HG02852 (cell line): Measurements from ENCODE around the gene GJC1.

Experiments
- ATAC-seq: cut with Tn5 transposase; IDR thresholded peaks from one replicate; pipeline ENCODE4 v1.9.1; 2021; ENCODE audit warnings: mild to moderate bottlenecking, moderate library complexity; ENCODE audit not compliant: unreplicated experiment

GJC1 gene

GRCh38 chr17:44804302-44805089 is 25.6 kb downstream of the GJC1 start:
- no peak for ATAC-seq

GRCh38 chr17:44801880-44802279 is 28.2 kb downstream of the GJC1 start:
- no peak for ATAC-seq

GRCh38 chr17:44798356-44798755 is 31.7 kb downstream of the GJC1 start:
- ATAC-seq = no peak

- ATAC-seq = no peak
Observed at GRCh38 chr17:44797802-44798201, 32.3 kb downstream of the GJC1 start.

GRCh38 chr17:44796731-44797130 is 33.4 kb downstream of the GJC1 start:
- no peak for ATAC-seq

- no peak for ATAC-seq
Observed at GRCh38 chr17:44795928-44796327, 34.2 kb downstream of the GJC1 start.

GRCh38 chr17:44795421-44795820 is 34.7 kb downstream of the GJC1 start:
- ATAC-seq = no peak

- ATAC-seq = no peak
Observed at GRCh38 chr17:44794851-44795413, 35.2 kb downstream of the GJC1 start.

- ATAC-seq = no peak
Observed at GRCh38 chr17:44793885-44794842, 35.9 kb downstream of the GJC1 start.

GRCh38 chr17:44792276-44792675 is 37.8 kb downstream of the GJC1 start:
- ATAC-seq = no peak

GRCh38 chr17:44788139-44788538 is 41.9 kb downstream of the GJC1 start:
- no peak for ATAC-seq

- ATAC-seq = no peak
Observed at GRCh38 chr17:44787271-44787940, 42.7 kb downstream of the GJC1 start.

GRCh38 chr17:44786551-44787081 is 43.5 kb downstream of the GJC1 start:
- ATAC-seq = no peak

GRCh38 chr17:44785921-44786320 is 44.2 kb downstream of the GJC1 start:
- ATAC-seq = no peak

- no peak for ATAC-seq
Observed at GRCh38 chr17:44782326-44782850, 47.7 kb downstream of the GJC1 start.

GRCh38 chr17:44781551-44782325 is 48.3 kb downstream of the GJC1 start:
- no peak for ATAC-seq

- no peak for ATAC-seq
Observed at GRCh38 chr17:44780845-44781480, 49.1 kb downstream of the GJC1 start.

- no peak for ATAC-seq
Observed at GRCh38 chr17:44780161-44780560, 49.9 kb downstream of the GJC1 start.
